ENCODE measurements around the gene COX5B. TPM values are rescaled to one million over a fixed set of nuclear protein-coding genes. Genes with fewer than 3 reads are reported as not detected.

The COX5B gene
- total and polyA plus RNA-seq, 9 of the 15 experiments (the other 6 are each of a cell fraction or from before 2014, with no cell fraction given), result 154 to 1,424 (median 487) TPM

- TF ChIP-seq MGA (IDR thresholded peaks at IDR 0.05) (peak; percentile 69), NR2C2 (CRISPR knock-in tag; IDR thresholded peaks at IDR 0.05) (no peak), NR2C2 (tag; IDR thresholded peaks at IDR 0.05) (peak; percentile 36), ZNF41 (CRISPR knock-in tag; conservative IDR thresholded peaks at IDR 0.05) (no peak), KAT7 (CRISPR knock-in tag; IDR thresholded peaks at IDR 0.05; ENCODE audit: borderline replicate concordance) (no peak), TBP (optimal IDR thresholded peaks at IDR 0.05; ENCODE audit: low read depth, low read length) (peak; percentile 52), IRF2 (CRISPR knock-in tag; IDR thresholded peaks at IDR 0.05) (no peak)
- TF ChIP-seq, protein P1, sequence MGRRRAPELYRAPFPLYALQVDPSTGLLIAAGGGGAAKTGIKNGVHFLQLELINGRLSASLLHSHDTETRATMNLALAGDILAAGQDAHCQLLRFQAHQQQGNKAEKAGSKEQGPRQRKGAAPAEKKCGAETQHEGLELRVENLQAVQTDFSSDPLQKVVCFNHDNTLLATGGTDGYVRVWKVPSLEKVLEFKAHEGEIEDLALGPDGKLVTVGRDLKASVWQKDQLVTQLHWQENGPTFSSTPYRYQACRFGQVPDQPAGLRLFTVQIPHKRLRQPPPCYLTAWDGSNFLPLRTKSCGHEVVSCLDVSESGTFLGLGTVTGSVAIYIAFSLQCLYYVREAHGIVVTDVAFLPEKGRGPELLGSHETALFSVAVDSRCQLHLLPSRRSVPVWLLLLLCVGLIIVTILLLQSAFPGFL (CRISPR knock-in tag; IDR thresholded peaks at IDR 0.05), result no peak
- TF ChIP-seq, protein P2, sequence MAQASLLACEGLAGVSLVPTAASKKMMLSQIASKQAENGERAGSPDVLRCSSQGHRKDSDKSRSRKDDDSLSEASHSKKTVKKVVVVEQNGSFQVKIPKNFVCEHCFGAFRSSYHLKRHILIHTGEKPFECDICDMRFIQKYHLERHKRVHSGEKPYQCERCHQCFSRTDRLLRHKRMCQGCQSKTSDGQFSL (CRISPR knock-in tag; IDR thresholded peaks at IDR 0.05), result no peak
- TF ChIP-seq, protein P2 (tag; IDR thresholded peaks at IDR 0.05), result no peak
- TF ChIP-seq, protein P3, sequence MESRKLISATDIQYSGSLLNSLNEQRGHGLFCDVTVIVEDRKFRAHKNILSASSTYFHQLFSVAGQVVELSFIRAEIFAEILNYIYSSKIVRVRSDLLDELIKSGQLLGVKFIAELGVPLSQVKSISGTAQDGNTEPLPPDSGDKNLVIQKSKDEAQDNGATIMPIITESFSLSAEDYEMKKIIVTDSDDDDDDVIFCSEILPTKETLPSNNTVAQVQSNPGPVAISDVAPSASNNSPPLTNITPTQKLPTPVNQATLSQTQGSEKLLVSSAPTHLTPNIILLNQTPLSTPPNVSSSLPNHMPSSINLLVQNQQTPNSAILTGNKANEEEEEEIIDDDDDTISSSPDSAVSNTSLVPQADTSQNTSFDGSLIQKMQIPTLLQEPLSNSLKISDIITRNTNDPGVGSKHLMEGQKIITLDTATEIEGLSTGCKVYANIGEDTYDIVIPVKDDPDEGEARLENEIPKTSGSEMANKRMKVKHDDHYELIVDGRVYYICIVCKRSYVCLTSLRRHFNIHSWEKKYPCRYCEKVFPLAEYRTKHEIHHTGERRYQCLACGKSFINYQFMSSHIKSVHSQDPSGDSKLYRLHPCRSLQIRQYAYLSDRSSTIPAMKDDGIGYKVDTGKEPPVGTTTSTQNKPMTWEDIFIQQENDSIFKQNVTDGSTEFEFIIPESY (CRISPR knock-in tag; IDR thresholded peaks at IDR 0.05), result peak; percentile 45; the same call in 1 of the 2 replicates
Observed at GRCh38 chr2:97673182-97673914, 27.5 kb downstream of the COX5B start (continued).

All from K562 (cell line).